ENCODE results near the gene HDGFL2.
"Not testable (repeated sequence)": the region's sequence is repeated elsewhere in the genome, so short reads cannot be mapped to it uniquely, and the experiment has no call there.

The HDGFL2 gene

GRCh38 chr19:4534836-4535658, 63.0 kb downstream of the HDGFL2 start, which contains the start of gene PLIN5:
Gene PLIN5, minus strand, starts transcription at chr19:4535224. Its CDS starts 1,150 bp downstream, at chr19:4534074.
- peak; percentile 3 to 17 for DNase-seq (ENCODE audit: low read depth in 2 of 2)

DNA sequence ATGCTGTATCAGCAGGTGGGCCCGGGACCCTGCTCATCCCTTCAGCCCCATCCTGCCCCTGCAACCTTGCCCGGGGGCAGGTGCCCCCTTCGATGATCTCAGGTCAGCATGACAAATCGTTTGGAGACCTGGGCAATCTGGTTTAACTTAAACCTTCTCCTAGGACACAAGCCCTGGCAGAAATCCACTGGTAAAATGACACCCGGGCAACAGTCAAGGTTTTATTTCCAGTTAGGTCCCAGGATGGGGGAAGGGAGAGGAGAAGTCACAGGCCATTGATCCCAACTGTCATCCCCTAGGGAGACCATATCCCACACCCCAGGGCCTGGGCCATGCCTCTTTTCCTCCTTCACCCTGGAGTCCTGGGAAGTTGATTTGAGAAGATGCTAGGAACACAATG, 64.7 kb downstream of the HDGFL2 start:
- DNase-seq (ENCODE audit: low read depth in 2 of 2), result no peak

DNA sequence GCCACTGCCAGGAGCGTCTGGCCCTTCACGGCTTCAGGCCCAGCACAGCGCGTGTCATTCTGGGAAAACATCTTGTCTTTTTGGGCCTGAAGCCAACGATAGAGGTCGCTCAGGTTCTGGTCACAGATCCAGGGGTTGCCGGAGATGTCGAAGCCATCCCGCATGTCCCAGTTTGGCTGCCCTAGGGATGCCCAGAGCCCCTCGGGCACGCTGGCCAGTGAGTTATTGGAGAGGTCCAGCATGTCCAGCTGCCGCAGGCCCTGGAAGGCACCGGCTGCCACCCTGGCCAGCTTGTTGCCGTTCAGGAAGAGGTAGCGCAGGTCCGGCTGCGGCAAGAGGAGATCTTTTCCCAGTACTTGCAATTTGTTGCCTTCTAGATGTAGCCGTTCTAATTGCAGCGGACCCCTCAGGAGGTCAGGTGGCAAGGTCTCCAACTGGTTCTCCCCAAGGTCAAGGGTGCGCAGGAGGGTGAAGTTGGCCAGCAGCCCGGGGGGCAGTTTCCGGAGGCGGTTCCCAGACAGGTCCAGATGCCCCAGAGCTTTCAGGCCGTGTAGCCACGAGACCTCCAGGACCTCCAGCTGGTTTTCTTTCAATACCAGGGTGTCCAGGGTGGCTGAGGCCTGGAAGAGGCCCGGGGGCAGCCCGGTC, 66.0 kb downstream of the HDGFL2 start:
- DNase-seq (ENCODE audit: low read depth in 2 of 2), result no peak

GRCh38 chr19:4538601-4538954, 66.5 kb downstream of the HDGFL2 start:
- DNase-seq (ENCODE audit: low read depth in 2 of 2), result no peak

- no peak for DNase-seq (ENCODE audit: low read depth in 2 of 2)
Measured at GRCh38 chr19:4539169-4539692, 67.1 kb downstream of the HDGFL2 start.

- no peak for DNase-seq (ENCODE audit: low read depth in 2 of 2)
Measured at GRCh38 chr19:4539693-4540581, 67.8 kb downstream of the HDGFL2 start, which contains the start of gene LRG1. Gene LRG1, minus strand, starts transcription at chr19:4540036. Its CDS starts 23 bp downstream, at chr19:4540013.

DNA sequence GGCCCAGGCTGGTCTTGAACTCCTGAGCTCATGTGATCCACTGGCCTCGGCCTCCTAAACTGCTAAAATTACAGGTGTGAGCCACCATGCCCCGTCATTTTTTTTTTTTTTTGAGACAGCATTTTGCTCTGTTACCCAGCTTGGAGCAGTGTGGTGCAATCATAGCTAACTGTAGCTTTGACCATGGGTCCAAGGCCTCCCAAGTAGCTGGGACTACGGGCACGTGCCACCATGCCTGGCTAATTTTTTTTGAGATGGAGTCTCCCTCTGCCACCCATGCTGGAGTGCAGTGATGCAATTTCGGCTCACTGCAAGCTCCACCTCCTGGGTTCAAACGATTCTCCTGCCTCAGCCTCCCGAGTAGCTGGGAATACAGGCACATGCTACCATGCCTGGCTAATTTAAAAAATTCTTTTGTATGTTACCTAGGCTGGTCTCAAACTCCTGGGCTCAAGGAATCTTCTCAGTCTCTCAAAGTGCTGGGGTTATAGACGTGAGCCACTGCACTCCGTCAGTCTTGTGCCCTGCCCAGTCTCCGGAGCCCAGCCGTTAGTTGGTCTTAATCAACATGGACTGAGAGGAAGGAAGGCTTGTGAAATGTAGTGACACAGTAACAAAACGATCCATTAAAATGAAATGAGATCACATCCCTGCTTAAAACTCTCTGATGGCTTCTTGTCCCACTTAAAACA, 69.2 kb downstream of the HDGFL2 start:
- DNase-seq (ENCODE audit: low read depth in 2 of 2), result no peak

DNA sequence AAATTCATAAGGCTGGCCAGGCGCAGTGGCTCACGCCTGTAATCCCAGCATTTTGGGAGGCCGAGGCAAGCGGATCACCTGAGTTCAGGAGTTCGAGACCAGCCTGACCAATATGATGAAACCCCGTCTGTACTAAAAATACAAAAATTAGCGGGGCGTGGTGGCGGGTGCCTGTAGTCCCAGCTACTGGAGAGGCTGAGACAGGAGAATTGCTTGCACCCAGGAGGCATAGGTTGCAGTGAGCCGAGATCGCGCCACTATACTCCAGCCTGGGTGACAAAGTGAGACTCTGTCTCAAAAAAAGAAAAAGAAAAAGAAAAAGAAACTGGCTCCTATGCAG, 69.7 kb downstream of the HDGFL2 start:
- DNase-seq (ENCODE audit: low read depth in 2 of 2), result not testable (repeated sequence)

- no peak for DNase-seq (ENCODE audit: low read depth in 2 of 2)
Measured at GRCh38 chr19:4542896-4543841, 71.1 kb downstream of the HDGFL2 start.

DNA sequence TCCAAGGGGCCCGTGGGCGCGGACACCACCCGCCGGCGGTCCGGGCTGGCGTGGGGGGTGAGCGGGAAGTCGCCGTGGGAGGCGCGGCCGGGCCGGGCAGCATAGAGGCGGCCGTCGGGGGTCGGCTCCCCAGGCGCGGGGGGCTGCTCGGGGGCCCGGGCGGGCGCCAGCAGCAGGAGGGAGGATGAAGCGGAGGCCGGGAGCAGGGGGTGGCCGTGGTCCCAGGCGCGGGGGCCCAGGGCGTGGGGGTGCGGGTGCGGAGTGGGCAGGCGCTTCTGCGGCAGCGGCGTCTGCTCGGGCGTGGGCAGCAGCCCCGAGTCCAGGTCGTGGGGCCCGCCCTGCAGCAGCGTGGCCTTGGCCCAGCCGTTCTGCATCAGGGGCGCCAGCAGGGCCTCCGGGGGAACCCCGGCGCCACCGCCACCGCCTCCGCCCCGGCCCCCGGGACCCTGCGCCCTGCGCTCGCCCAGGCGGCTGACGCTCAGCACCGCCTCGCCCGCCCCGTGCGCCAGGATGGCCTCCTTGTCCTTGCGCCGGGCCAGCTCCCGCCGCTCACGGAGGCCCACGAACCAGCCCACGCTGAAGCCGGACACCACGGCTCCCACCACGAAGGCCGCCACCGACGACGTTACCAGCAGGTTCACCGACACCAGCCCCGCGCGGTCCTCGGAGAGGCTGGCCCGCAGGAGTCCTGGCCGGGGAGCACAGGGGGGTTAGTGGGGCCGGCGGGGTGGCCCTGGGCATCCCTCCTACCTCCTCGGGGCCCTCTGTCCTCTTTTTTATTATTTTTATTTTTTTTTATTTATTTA, 71.9 kb downstream of the HDGFL2 start:
- DNase-seq (ENCODE audit: low read depth in 2 of 2), result no peak

GRCh38 chr19:4547303-4548237, 75.5 kb downstream of the HDGFL2 start:
- no peak for DNase-seq (ENCODE audit: low read depth in 2 of 2)

- no peak for DNase-seq (ENCODE audit: low read depth in 2 of 2)
Measured at GRCh38 chr19:4548238-4548584, 76.1 kb downstream of the HDGFL2 start.

- DNase-seq (ENCODE audit: low read depth in 2 of 2), result no peak
Measured at GRCh38 chr19:4550018-4550417, 77.9 kb downstream of the HDGFL2 start.

- DNase-seq (ENCODE audit: low read depth in 2 of 2), result no peak
Measured at GRCh38 chr19:4550479-4551050, 78.5 kb downstream of the HDGFL2 start.
